ENCODE data around the gene GMPS. TPM values are rescaled to one million over a fixed set of nuclear protein-coding genes. Genes with fewer than 3 reads are reported as not detected.

Gene GMPS
- total and polyA plus RNA-seq, 10 of the 15 experiments (the other 5 are each of a cell fraction or from before 2014, with no cell fraction given), result 33.2 to 143 (median 79.0) TPM

DNA sequence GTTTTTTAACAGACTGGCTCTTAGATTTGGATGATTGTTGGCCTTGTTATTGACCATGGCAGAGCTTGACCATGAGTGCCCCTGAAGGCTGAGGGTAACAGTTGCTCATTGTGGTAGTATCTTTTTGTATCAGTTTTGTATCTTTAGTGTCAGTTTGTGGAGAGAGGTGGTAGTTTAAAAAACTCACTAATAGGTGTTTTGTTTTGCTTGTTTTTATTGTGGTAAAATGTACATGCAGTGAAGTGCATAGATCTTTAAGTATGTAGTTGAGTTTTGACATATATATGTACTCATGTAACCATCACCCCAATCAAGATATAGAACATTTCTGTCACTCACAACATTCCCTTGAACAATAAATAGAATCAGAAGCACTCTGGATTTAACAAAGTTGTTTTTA, 9.8 kb downstream of the GMPS start (continued):
- no peak for TF ChIP-seq PRDM15 (CRISPR knock-in tag; IDR thresholded peaks at IDR 0.05)
- peak; percentile 37 for TF ChIP-seq NFIC (IDR thresholded peaks at IDR 0.05; ENCODE audit: low read depth, low read length)
- no peak for TF ChIP-seq NR2C1 (IDR thresholded peaks at IDR 0.05)
- TF ChIP-seq, protein P1, sequence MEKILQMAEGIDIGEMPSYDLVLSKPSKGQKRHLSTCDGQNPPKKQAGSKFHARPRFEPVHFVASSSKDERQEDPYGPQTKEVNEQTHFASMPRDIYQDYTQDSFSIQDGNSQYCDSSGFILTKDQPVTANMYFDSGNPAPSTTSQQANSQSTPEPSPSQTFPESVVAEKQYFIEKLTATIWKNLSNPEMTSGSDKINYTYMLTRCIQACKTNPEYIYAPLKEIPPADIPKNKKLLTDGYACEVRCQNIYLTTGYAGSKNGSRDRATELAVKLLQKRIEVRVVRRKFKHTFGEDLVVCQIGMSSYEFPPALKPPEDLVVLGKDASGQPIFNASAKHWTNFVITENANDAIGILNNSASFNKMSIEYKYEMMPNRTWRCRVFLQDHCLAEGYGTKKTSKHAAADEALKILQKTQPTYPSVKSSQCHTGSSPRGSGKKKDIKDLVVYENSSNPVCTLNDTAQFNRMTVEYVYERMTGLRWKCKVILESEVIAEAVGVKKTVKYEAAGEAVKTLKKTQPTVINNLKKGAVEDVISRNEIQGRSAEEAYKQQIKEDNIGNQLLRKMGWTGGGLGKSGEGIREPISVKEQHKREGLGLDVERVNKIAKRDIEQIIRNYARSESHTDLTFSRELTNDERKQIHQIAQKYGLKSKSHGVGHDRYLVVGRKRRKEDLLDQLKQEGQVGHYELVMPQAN (conservative IDR thresholded peaks at IDR 0.05), result no peak
- TF ChIP-seq KDM1A (IDR thresholded peaks at IDR 0.05; ENCODE audit: borderline replicate concordance), result no peak
- no peak for TF ChIP-seq RCOR1 (conservative IDR thresholded peaks at IDR 0.05; ENCODE audit: low read depth, low read length)
- TF ChIP-seq IKZF2 (IDR thresholded peaks at IDR 0.05), result no peak
- TF ChIP-seq POLR2AphosphoS2 (IDR thresholded peaks at IDR 0.05; ENCODE audit: low read depth, low read length), result no peak
- TF ChIP-seq, protein P2, sequence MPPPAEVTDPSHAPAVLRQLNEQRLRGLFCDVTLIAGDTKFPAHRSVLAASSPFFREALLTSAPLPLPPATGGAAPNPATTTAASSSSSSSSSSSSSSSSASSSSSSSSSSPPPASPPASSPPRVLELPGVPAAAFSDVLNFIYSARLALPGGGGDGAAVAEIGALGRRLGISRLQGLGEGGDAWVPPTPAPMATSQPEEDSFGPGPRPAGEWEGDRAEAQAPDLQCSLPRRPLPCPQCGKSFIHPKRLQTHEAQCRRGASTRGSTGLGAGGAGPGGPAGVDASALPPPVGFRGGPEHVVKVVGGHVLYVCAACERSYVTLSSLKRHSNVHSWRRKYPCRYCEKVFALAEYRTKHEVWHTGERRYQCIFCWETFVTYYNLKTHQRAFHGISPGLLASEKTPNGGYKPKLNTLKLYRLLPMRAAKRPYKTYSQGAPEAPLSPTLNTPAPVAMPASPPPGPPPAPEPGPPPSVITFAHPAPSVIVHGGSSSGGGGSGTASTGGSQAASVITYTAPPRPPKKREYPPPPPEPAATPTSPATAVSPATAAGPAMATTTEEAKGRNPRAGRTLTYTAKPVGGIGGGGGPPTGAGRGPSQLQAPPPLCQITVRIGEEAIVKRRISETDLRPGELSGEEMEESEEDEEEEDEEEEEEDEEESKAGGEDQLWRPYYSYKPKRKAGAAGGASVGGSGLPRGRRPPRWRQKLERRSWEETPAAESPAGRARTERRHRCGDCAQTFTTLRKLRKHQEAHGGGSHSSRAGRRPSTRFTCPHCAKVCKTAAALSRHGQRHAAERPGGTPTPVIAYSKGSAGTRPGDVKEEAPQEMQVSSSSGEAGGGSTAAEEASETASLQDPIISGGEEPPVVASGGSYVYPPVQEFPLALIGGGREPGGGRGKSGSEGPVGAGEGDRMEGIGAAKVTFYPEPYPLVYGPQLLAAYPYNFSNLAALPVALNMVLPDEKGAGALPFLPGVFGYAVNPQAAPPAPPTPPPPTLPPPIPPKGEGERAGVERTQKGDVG (CRISPR knock-in tag; IDR thresholded peaks at IDR 0.05), result no peak
- no peak for TF ChIP-seq YY1 (IDR thresholded peaks at IDR 0.05; ENCODE audit: low read depth, low read length)
- TF ChIP-seq IRF4 (IDR thresholded peaks at IDR 0.05; ENCODE audit: low read depth, low read length), result no peak
- TF ChIP-seq SKIL (IDR thresholded peaks at IDR 0.05; ENCODE audit: low read depth, poor library complexity, severe bottlenecking), result peak; percentile 50
- TF ChIP-seq CBX3 (IDR thresholded peaks at IDR 0.05; ENCODE audit: borderline replicate concordance, low read depth), result no peak
- TF ChIP-seq, protein P3, sequence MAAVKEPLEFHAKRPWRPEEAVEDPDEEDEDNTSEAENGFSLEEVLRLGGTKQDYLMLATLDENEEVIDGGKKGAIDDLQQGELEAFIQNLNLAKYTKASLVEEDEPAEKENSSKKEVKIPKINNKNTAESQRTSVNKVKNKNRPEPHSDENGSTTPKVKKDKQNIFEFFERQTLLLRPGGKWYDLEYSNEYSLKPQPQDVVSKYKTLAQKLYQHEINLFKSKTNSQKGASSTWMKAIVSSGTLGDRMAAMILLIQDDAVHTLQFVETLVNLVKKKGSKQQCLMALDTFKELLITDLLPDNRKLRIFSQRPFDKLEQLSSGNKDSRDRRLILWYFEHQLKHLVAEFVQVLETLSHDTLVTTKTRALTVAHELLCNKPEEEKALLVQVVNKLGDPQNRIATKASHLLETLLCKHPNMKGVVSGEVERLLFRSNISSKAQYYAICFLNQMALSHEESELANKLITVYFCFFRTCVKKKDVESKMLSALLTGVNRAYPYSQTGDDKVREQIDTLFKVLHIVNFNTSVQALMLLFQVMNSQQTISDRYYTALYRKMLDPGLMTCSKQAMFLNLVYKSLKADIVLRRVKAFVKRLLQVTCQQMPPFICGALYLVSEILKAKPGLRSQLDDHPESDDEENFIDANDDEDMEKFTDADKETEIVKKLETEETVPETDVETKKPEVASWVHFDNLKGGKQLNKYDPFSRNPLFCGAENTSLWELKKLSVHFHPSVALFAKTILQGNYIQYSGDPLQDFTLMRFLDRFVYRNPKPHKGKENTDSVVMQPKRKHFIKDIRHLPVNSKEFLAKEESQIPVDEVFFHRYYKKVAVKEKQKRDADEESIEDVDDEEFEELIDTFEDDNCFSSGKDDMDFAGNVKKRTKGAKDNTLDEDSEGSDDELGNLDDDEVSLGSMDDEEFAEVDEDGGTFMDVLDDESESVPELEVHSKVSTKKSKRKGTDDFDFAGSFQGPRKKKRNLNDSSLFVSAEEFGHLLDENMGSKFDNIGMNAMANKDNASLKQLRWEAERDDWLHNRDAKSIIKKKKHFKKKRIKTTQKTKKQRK (IDR thresholded peaks at IDR 0.05; ENCODE audit: low read depth, low read length), result no peak
- TF ChIP-seq ZBED1 (IDR thresholded peaks at IDR 0.05; ENCODE audit: borderline replicate concordance), result no peak
- peak; percentile 35; the same call in 1 of the 2 replicates for TF ChIP-seq JUNB (IDR thresholded peaks at IDR 0.05)

Data from GM12878 (cell line).